ENCODE results near the gene LRRC32. TPM values are rescaled to one million over a fixed set of nuclear protein-coding genes. Genes with fewer than 3 reads are reported as not detected.

Gene LRRC32
- total and polyA plus RNA-seq, 9 of the 15 experiments (the other 6 are each of a cell fraction or from before 2014, with no cell fraction given) = 0.10 to 0.50 (median 0.19) TPM; not detected in 5

DNA sequence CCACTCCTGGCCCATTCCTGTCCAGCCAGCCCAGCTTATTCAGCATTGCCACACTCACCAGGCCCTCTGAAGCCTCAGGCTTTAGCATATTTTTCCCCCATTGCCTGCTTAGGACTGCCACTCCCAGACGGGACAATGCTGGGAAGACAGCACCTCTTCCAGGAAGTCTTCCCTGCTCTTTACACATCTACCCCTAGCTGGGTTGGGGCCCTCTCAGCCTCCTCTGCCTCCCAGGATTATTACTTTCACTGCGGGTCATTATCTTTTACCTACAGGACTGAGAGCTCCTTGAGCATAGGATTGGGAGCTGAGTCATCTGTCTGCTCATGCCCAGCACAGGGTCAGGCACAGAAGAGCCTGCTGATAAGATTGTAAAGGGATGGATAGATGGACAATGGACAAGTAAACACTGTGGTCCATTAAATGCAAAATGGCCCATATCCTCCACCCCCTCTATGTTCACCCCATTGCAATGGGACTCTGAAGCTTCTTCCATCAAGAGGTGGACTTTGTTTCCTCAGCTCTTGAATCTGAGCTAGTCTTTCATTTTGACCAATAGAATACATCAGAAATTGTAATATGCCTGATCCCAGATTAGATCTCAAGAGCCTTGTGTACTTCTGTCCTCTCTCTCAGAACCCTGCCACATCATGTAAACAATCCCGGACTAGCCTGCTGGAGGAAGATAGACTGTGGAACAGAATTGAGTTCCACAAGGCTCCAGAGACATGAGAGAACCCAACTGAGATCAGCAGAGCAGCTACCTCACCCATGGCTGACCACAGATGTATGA, 32.0 kb upstream of the LRRC32 start:
- peak; percentile 69 for ATAC-seq
- Histone ChIP-seq H2AFZ (ENCODE audit: low read depth, low read length) (peak overlapping the region; percentile 58; the same call in 1 of the 2 replicates), H3K27me3 (ENCODE audit: control insufficient read depth in 2 of 2, insufficient read depth in 2 of 2, low read length in 2 of 2) (no peaks in the 10 kb centered on the region), H3K4me2 (ENCODE audit: insufficient read depth, low read length) (peak overlapping the region; percentile 66), H3K36me3 (ENCODE audit: control insufficient read depth, insufficient read depth, low read length) (no peaks in the 10 kb centered on the region), H3K9me1 (ENCODE audit: control insufficient read depth, insufficient read depth, low read length) (peaks cover 3% of the 10 kb centered on the region), H4K20me1 (replicated peaks; ENCODE audit: control insufficient read depth, insufficient read depth, low read length) (no peaks in the 10 kb centered on the region), H3K9ac (ENCODE audit: insufficient read depth in 1 of 2, low read depth in 2 of 2, low read length in 2 of 2) (peak overlapping the region; percentile 51 to 65), H3K27ac (ENCODE audit: extremely low read depth, low read depth, low read length) (peak overlapping the region; percentile 90), H3K9me3 (replicated peaks; ENCODE audit: control insufficient read depth, insufficient read depth, low read depth, low read length) (0 out of 2 replicates have a peak, but pooled peaks cover 3% of the 10 kb centered on the region), H3K4me1 (replicated peaks in 1 of 2; ENCODE audit: control insufficient read depth in 2 of 2, insufficient read depth in 2 of 2, low read length in 2 of 2) (peaks cover 68 to 70% of the 10 kb centered on the region in 2 experiments), H3K79me2 (ENCODE audit: control insufficient read depth, insufficient read depth, low read length) (no peaks in the 10 kb centered on the region), H3K4me3 (no peak overlapping the region)
- no TSS peak for BruUV-seq (replicated peaks)
- intact Hi-C loops (cut with micrococcal nuclease) (no loop called here), in situ Hi-C loops (cut with MboI) (no loop called here)
- FAIRE-seq = peak; percentile 99
- ChIA-PET CTCF (ENCODE audit: low intra/inter-chr PET ratio) (interaction anchor here (1.6 kb wide), 1 partner anchor 20 kb away, joined by 3 read pairs; no protein-coding TSS in a partner anchor), POLR2A (interaction anchor here (0.6 to 1.5 kb wide), 9 partner anchors 15 to 487 kb away, joined by 3 to 5 read pairs (median 3); no protein-coding TSS in a partner anchor)
- peak; percentile 84 to 94 (median 89) for DNase-seq (ENCODE audit: extremely low read depth in 1 of 4, low spot score in 3 of 4)
- WGBS (ENCODE audit: insufficient coverage, low coverage, missing lambda C conversion rate) = 2% methylated on average over 3 of the region's 3 CpGs
- TF ChIP-seq ZNF79 (CRISPR knock-in tag; IDR thresholded peaks at IDR 0.05; ENCODE audit: low read depth) (no peak), ZFP1 (CRISPR knock-in tag; IDR thresholded peaks at IDR 0.05) (no peak), MTA2 (IDR thresholded peaks at IDR 0.05; ENCODE audit: low read depth) (peak; percentile 89), POLR2G (IDR thresholded peaks at IDR 0.05; ENCODE audit: low read depth, low read length) (no peak), CXXC5 (CRISPR knock-in tag; IDR thresholded peaks at IDR 0.05) (peak; percentile 72), JUND (IDR thresholded peaks at IDR 0.05; ENCODE audit: borderline replicate concordance, low read depth, low read length) (peak; percentile 96), JUND (tag; IDR thresholded peaks at IDR 0.05; ENCODE audit: borderline replicate concordance, low read depth, low read length) (peak; percentile 91; the same call in 2 of the 3 replicates), MAZ (CRISPR knock-in tag; conservative IDR thresholded peaks at IDR 0.05 in 1 of 2, IDR thresholded peaks at IDR 0.05 in 1 of 2) (peak in 1 of 2 experiments; percentile 73; a peak in 2 of 4 replicates), ZNF165 (CRISPR knock-in tag; IDR thresholded peaks at IDR 0.05; ENCODE audit: borderline replicate concordance) (no peak), DDX20 (tag; IDR thresholded peaks at IDR 0.05; ENCODE audit: low read depth) (no peak), RFX5 (IDR thresholded peaks at IDR 0.05; ENCODE audit: low read depth, low read length) (no peak), ERF (CRISPR knock-in tag; IDR thresholded peaks at IDR 0.05) (no peak), DMBX1 (CRISPR knock-in tag; IDR thresholded peaks at IDR 0.05; ENCODE audit: borderline replicate concordance) (peak; percentile 79), CBX8 (IDR thresholded peaks at IDR 0.05; ENCODE audit: borderline replicate concordance, extremely low read depth, low read depth, low read length, poor library complexity, severe bottlenecking) (no peak), MTA1 (IDR thresholded peaks at IDR 0.05; ENCODE audit: borderline replicate concordance) (peak; percentile 92), RAD21 (CRISPR knock-in tag; conservative IDR thresholded peaks at IDR 0.05 in 1 of 2, IDR thresholded peaks at IDR 0.05 in 1 of 2) (no peak), ZNF140 (CRISPR knock-in tag; IDR thresholded peaks at IDR 0.05) (no peak), POLR2B (IDR thresholded peaks at IDR 0.05; ENCODE audit: low read depth, partially characterized antibody) (no peak), ZNF212 (CRISPR knock-in tag; IDR thresholded peaks at IDR 0.05) (0 out of 2 replicates have a peak, but pooled peaks have one; percentile 23), FOXJ3 (CRISPR knock-in tag; IDR thresholded peaks at IDR 0.05) (no peak)
- TF ChIP-seq, protein P1, sequence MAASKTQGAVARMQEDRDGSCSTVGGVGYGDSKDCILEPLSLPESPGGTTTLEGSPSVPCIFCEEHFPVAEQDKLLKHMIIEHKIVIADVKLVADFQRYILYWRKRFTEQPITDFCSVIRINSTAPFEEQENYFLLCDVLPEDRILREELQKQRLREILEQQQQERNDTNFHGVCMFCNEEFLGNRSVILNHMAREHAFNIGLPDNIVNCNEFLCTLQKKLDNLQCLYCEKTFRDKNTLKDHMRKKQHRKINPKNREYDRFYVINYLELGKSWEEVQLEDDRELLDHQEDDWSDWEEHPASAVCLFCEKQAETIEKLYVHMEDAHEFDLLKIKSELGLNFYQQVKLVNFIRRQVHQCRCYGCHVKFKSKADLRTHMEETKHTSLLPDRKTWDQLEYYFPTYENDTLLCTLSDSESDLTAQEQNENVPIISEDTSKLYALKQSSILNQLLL (CRISPR knock-in tag; IDR thresholded peaks at IDR 0.05; ENCODE audit: borderline replicate concordance) = no peak
